ENCODE results near the gene PCP2. TPM values are rescaled to one million over a fixed set of nuclear protein-coding genes. Genes with fewer than 3 reads are reported as not detected.
A peak's percentile ranks its signal among the peaks of the same experiment; 100 is the strongest.

PCP2 gene
- polyA plus RNA-seq (ENCODE audit: insufficient read length) = not detected

DNA sequence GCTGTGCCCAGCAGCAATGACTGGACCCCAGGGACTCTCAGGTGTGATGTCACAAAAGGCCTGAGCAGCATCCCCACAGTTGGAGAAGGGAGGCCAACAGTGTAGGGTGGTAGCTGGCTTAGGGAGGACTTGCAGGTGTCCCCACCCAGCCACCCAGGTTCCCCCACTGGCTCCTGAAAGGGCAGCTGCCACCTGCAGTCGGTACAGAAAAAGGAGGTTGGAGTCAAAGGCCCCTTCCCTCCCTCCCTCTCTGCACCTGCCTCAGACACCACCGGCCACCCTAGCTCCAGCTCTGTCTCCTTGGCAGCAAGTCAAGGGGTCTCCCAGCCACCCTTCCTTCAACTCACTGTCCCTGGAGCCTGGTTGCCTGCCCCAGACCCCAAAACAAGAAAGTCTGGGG, at the start of gene PCP2:
Gene PCP2, minus strand, starts transcription at position 22 of the 400 bp plus-strand sequence. CDS start 262 bp downstream, outside the sequence.
- DNase-seq (ENCODE audit: low read depth) = no peak

DNA sequence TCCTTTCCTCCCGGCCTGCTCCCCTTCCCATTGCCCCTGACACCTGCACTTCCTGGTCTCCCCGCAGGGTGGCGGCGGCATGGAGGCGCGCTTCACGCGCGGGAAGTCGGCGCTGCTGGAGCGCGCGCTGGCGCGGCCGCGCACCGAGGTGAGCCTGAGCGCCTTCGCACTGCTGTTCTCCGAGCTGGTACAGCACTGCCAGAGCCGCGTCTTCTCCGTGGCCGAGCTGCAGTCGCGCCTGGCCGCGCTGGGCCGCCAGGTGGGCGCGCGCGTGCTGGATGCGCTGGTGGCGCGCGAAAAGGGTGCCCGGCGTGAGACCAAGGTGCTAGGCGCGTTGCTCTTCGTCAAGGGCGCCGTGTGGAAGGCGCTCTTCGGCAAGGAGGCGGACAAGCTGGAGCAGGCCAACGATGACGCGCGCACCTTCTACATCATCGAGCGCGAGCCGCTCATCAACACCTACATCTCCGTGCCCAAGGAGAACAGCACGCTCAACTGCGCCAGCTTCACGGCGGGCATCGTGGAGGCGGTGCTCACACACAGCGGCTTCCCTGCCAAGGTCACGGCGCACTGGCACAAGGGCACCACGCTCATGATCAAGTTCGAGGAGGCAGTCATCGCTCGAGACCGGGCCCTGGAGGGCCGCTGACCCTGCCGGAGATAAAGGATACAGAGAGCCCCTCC, 48.8 kb upstream of the PCP2 start:
- DNase-seq (ENCODE audit: low read depth) = no peak

- peak; percentile 52 for DNase-seq (ENCODE audit: low read depth)
Measured at GRCh38 chr19:7681340-7682174, 48.0 kb upstream of the PCP2 start.

- peak; percentile 77 for DNase-seq (ENCODE audit: low read depth)
Measured at GRCh38 chr19:7680606-7681339, 47.3 kb upstream of the PCP2 start, which contains the start of gene TRAPPC5. Gene TRAPPC5, plus strand, starts transcription at chr19:7680833. Its CDS starts 1,421 bp downstream, at chr19:7682254.

- no peak for DNase-seq (ENCODE audit: low read depth)
Measured at GRCh38 chr19:7679771-7680605, 46.5 kb upstream of the PCP2 start.

DNA sequence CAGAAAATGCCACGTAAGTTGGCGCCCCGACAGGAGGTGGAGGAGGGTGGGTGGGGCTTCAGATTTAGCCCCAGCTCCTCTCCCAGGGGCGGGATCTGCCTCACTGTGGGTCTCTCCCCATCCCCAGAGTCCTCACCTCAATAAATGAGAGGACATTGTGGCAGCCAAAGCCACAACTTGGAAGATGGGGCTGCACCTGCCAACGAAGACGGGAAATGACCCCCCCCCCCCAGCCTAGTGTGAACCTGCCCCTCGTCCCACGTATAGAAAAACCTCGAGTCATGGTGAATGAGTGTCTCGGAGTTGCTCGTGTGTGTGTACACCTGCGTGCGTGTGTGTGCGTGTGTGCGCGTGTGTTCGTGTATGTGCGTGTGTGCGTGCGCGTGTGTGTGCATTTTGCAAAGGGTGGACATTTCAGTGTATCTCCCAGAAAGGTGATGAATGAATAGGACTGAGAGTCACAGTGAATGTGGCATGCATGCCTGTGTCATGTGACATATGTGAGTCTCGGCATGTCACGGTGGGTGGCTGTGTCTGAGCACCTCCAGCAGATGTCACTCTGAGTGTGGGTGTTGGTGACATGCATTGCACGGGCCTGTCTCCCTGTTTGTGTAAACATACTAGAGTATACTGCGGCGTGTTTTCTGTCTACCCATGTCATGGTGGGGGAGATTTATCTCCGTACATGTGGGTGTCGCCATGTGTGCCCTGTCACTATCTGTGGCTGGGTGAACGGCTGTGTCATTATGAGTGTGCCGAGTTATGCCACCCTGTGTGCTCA, 45.6 kb upstream of the PCP2 start:
- no peak for DNase-seq (ENCODE audit: low read depth)

- DNase-seq (ENCODE audit: low read depth) = no peak
Measured at GRCh38 chr19:7677669-7678311, 44.3 kb upstream of the PCP2 start.

DNA sequence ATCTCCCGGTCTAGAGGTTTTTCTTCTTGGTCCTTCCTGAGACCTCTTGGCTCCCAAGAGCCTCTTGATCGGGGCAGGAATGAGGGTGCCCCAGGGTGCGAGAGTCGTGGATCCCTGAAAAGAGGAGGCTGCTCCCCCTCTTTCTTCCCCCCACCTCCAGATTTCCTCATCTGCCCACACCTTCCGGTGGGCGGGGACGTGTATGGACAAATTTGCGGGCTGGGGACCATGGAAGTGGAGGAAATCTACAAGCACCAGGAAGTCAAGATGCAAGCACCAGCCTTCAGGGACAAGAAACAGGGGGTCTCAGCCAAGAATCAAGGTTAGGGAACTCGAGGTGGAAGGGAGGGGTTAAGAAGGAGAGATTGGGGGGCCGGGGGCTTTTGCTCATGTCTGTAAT, 43.3 kb upstream of the PCP2 start, which contains the start of gene MCEMP1:
Gene MCEMP1, plus strand, starts transcription at position 237 of the 400 bp plus-strand sequence. Its CDS starts 31 bp downstream, at position 268.
- DNase-seq (ENCODE audit: low read depth) = no peak

- DNase-seq (ENCODE audit: low read depth) = no peak
Measured at GRCh38 chr19:7676376-7676775, 42.9 kb upstream of the PCP2 start.

DNA sequence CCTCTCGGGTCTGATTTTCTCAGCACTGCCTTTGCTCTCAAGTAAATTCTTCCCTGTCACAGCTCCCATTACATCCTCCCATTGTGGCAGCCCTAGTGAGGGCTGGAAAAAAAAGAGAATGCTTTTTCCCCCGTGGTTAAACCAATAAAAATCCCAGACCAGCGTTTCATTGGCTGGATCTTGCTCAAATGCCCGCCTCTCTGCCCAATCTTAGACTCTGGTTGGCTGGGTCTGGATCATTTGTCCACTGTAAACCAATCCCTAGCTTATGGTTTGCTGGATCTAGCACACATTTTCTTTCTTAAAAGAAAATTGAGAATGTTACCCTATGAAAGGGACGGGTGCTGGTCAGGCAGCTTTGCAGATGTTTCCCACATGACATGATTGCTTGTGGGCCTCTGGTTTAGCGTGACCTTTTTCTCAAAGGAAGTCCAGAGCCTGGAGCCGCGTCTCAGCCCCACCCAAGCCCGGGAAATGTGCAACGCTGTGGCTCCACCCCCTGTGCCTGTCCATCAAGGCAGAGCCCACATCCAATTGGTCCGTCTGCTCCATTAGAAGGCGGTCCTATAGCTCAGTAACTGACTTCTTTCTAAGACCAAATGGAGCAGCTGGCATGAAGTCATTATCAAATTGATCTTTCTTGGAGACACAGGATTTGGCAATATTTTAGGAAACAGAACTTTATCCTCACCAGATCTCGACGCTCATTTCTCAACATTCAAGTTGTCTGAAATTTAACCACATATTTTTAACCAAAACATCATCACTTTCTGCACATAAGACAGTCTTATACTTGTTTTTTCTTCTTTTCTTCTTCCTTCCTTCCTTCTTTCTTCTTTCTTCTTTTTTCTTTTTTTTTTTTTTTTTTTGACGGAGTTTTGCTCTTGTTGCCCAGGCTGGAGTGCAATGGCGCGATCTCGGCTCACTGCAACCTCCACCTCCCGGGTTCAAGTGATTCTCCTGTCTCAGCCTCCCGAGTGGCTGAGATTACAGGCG, 40.8 kb upstream of the PCP2 start:
- no peak for DNase-seq (ENCODE audit: low read depth)

DNA sequence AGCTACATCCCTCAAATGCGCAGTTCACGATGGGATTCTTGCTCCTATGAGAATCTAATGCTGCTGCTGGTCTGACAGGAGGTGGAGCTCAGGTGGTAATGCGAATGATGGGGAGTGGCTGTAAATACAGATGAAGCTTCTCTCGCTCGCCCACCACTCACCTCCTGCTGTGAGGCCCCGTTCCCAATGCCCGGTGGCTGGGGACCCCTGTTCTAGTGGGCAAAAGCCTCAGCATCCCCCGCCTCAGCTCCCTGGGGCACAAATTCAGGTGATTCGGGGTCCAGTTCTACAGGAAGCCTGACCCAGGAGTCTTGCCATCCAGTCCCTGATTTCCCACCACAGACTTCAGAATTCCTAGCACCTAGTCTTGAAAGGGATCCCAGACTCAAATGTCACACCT, 39.0 kb upstream of the PCP2 start:
- no peak for DNase-seq (ENCODE audit: low read depth)

GRCh38 chr19:7670790-7671189, 37.3 kb upstream of the PCP2 start:
- DNase-seq (ENCODE audit: low read depth) = no peak

DNA sequence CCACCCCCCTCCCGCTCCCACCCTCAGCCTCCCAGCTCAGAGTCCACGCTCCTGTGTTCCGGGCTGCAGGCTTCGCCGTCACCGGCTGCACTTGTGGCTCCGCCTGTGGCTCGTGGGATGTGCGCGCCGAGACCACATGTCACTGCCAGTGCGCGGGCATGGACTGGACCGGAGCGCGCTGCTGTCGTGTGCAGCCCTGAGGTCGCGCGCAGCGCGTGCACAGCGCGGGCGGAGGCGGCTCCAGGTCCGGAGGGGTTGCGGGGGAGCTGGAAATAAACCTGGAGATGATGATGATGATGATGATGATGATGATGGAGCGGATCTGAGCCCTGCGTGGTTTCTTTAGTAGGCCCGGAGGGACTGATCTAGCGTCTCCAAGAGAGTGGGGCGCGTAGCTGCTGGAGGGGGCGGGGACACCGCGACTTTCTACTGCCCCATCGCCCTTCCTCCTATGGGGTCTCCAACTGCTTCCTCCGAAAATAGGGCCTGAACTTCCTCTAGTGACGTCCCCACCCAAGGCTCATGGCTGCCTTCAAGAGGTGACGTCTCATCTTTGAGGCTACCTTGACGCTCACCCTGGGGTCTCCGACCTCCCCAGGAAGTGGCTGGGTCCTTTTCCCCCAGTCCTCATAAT, 36.7 kb upstream of the PCP2 start:
- no peak for DNase-seq (ENCODE audit: low read depth)

GRCh38 chr19:7669641-7670040, 36.1 kb upstream of the PCP2 start:
- DNase-seq (ENCODE audit: low read depth) = no peak

- DNase-seq (ENCODE audit: low read depth) = no peak
Measured at GRCh38 chr19:7668842-7669241, 35.3 kb upstream of the PCP2 start, which contains the start of gene RETN. Gene RETN, plus strand, starts transcription at chr19:7669049. Its CDS starts 278 bp downstream, at chr19:7669327.

DNA sequence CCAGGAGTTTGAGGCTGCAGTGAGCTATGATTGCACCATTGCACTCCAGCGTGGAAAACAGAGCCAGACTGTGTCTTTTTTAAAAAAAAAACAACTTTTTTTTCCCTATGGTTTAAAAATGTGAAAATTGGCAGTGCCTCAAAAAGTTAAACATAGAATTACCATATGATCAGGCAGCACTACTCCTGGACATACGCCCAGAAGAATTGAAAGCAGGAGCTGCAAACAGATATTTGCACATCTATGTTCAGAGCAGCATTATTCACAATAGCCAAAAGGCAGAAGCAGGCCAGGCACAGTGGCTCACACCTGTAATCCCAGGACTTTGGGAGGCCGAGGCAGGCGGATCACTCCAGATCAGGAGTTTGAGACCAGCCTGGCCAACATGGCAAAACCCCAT, 31.6 kb upstream of the PCP2 start:
- DNase-seq (ENCODE audit: low read depth) = peak; percentile 83

- DNase-seq (ENCODE audit: low read depth) = no peak
Measured at GRCh38 chr19:7663706-7664105, 30.2 kb upstream of the PCP2 start.

DNA sequence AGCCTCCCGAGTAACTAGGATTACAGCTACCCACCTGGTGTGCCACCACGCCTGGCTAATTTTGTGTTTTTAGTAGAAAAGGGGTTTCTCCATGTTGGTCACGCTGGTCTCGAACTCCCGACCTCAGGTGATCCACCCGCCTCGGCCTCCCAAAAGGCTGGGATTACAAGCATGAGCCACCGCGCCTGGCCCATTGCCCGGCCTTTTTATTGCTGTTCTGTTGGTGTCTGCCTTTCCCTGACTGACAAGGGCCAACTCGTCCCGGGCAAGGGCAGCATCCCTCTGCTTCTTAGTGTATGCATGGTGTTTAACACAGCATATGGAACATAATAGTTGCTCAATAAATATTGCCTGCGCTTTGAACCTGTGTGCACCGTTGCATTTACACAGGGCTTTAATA, 29.1 kb upstream of the PCP2 start:
- DNase-seq (ENCODE audit: low read depth) = no peak

Measured in forelimb muscle (tissue), 1 donor.